Inflammatory macrophage (primary cell): ENCODE data around the gene ARHGAP31.
"Not testable (repeated sequence)": the region's sequence is repeated elsewhere in the genome, so short reads cannot be mapped to it uniquely, and the experiment has no call there.

ENCODE experiments used
- DNase-seq, 2 donors: peaks; one replicate each; pipeline ENCODE4 v3.0.0-alpha.2; 2020 to 2022

Gene ARHGAP31

GRCh38 chr3:119320785-119321184 lies 26.6 kb downstream of the ARHGAP31 start:
- peak; percentile 75 to 80 for DNase-seq

- DNase-seq: peak; percentile 28 to 52
These were observed 28.0 kb downstream of the ARHGAP31 start for GRCh38 chr3:119322021-119322834.

- DNase-seq: peak; percentile 98 to 99
These were observed 28.9 kb downstream of the ARHGAP31 start for GRCh38 chr3:119322835-119323722.

GRCh38 chr3:119323723-119324085 lies 29.5 kb downstream of the ARHGAP31 start:
- DNase-seq: no peak

GRCh38 chr3:119324899-119325298 lies 30.7 kb downstream of the ARHGAP31 start:
- no peak for DNase-seq

GRCh38 chr3:119326976-119327375 lies 32.8 kb downstream of the ARHGAP31 start:
- no peak for DNase-seq

GRCh38 chr3:119329551-119329950 lies 35.4 kb downstream of the ARHGAP31 start:
- DNase-seq: no peak

- no peak for DNase-seq
These were observed 36.0 kb downstream of the ARHGAP31 start for GRCh38 chr3:119330181-119330580.

- no peak for DNase-seq
These were observed 36.7 kb downstream of the ARHGAP31 start for GRCh38 chr3:119330858-119331257.

- no peak for DNase-seq
These were observed 37.5 kb downstream of the ARHGAP31 start for GRCh38 chr3:119331661-119332060.

GRCh38 chr3:119333773-119334509 lies 39.8 kb downstream of the ARHGAP31 start:
- no peak for DNase-seq

- no peak for DNase-seq
These were observed 42.6 kb downstream of the ARHGAP31 start for GRCh38 chr3:119336823-119337222.

GRCh38 chr3:119337407-119337806 lies 43.2 kb downstream of the ARHGAP31 start:
- not testable (repeated sequence) for DNase-seq

GRCh38 chr3:119338754-119339153 lies 44.6 kb downstream of the ARHGAP31 start:
- no peak for DNase-seq

- DNase-seq: no peak
These were observed 45.8 kb downstream of the ARHGAP31 start for GRCh38 chr3:119340014-119340413.

- no peak for DNase-seq
These were observed 46.3 kb downstream of the ARHGAP31 start for GRCh38 chr3:119340446-119340845.

- no peak for DNase-seq
These were observed 48.0 kb downstream of the ARHGAP31 start for GRCh38 chr3:119342176-119342575.

- DNase-seq: peak; percentile 28 to 55
These were observed 49.5 kb downstream of the ARHGAP31 start for GRCh38 chr3:119343719-119344118.

- no peak for DNase-seq
These were observed 51.9 kb downstream of the ARHGAP31 start for GRCh38 chr3:119346076-119346496.

GRCh38 chr3:119347036-119347435 lies 52.9 kb downstream of the ARHGAP31 start:
- DNase-seq: no peak

- DNase-seq: no peak
These were observed 55.3 kb downstream of the ARHGAP31 start for GRCh38 chr3:119349354-119350041.

- no peak for DNase-seq
These were observed 55.9 kb downstream of the ARHGAP31 start for GRCh38 chr3:119350114-119350513.
